ENCODE results near the gene RSRC1. TPM values are rescaled to one million over a fixed set of nuclear protein-coding genes. Genes with fewer than 3 reads are reported as not detected.

RSRC1 gene
- total RNA-seq, 1 experiment from 2014 or later, result 37.9 TPM

- Histone ChIP-seq H4K5ac (ENCODE audit: insufficient read length, low read depth, low read length) (no peak overlapping the region), H2BK15ac (ENCODE audit: low read depth, low read length) (no peak overlapping the region), H3K9me3 (ENCODE audit: control insufficient read depth, low read depth, low read length) (no peaks in the 10 kb centered on the region), H3K79me1 (ENCODE audit: insufficient read depth, low read depth, low read length, poor library complexity, severe bottlenecking) (no peaks in the 10 kb centered on the region), H4K8ac (replicated peaks; ENCODE audit: insufficient read length, low read depth, low read length) (no peak overlapping the region), H3K4me2 (ENCODE audit: insufficient read depth, insufficient read length, low read length) (no peak overlapping the region), H2BK5ac (ENCODE audit: insufficient read length, low read length) (no peak overlapping the region), H3K23ac (ENCODE audit: insufficient read length, low read depth, low read length) (no peak overlapping the region), H3K4ac (ENCODE audit: low read depth, low read length) (no peak overlapping the region), H4K20me1 (ENCODE audit: control insufficient read depth, insufficient read depth, insufficient read length) (no peaks in the 10 kb centered on the region), H3K56ac (ENCODE audit: insufficient read length, low read depth, low read length) (no peak overlapping the region), H3K79me2 (ENCODE audit: insufficient read depth, low read length) (no peaks in the 10 kb centered on the region), H3K4me1 (ENCODE audit: insufficient read depth, low read length) (no peaks in the 10 kb centered on the region; the same call in 1 of the 2 replicates), H2AK5ac (ENCODE audit: insufficient read length, low read length) (no peak overlapping the region), H4K91ac (ENCODE audit: insufficient read length, low read depth, low read length) (no peak overlapping the region), H3K27me3 (ENCODE audit: insufficient read depth, low read length) (no peaks in the 10 kb centered on the region), H2BK20ac (ENCODE audit: low read depth, low read length, poor library complexity, severe bottlenecking) (no peak overlapping the region), H2AFZ (ENCODE audit: low read length) (no peak overlapping the region), H3T11ph (ENCODE audit: low read length) (no peak overlapping the region), H2BK120ac (ENCODE audit: low read depth, low read length, poor library complexity, severe bottlenecking) (no peak overlapping the region), H3K9ac (ENCODE audit: extremely low read depth, insufficient read length, low read length) (no peak overlapping the region), H3K18ac (ENCODE audit: insufficient read length, low read depth, low read length) (no peak overlapping the region), H3K27ac (ENCODE audit: insufficient read length, low read depth, low read length) (no peak overlapping the region), H2BK12ac (ENCODE audit: insufficient read length, low read depth, low read length) (no peak overlapping the region), H3K23me2 (ENCODE audit: insufficient read length, low read depth, low read length, poor library complexity, severe bottlenecking) (no peaks in the 10 kb centered on the region), H3K14ac (ENCODE audit: insufficient read depth, low read length) (no peak overlapping the region)
- no peak for DNase-seq
- TF ChIP-seq, protein P1, sequence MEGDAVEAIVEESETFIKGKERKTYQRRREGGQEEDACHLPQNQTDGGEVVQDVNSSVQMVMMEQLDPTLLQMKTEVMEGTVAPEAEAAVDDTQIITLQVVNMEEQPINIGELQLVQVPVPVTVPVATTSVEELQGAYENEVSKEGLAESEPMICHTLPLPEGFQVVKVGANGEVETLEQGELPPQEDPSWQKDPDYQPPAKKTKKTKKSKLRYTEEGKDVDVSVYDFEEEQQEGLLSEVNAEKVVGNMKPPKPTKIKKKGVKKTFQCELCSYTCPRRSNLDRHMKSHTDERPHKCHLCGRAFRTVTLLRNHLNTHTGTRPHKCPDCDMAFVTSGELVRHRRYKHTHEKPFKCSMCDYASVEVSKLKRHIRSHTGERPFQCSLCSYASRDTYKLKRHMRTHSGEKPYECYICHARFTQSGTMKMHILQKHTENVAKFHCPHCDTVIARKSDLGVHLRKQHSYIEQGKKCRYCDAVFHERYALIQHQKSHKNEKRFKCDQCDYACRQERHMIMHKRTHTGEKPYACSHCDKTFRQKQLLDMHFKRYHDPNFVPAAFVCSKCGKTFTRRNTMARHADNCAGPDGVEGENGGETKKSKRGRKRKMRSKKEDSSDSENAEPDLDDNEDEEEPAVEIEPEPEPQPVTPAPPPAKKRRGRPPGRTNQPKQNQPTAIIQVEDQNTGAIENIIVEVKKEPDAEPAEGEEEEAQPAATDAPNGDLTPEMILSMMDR (conservative IDR thresholded peaks at IDR 0.05), result no peak
- Mint-ChIP-seq H3K4me3 (no peak overlapping the region), H3K36me3 (ENCODE audit: insufficient read depth in 1 of 3, low read depth in 3 of 3) (no peaks in the 10 kb centered on the region), H3K27ac (no peak overlapping the region), H3K27me3 (ENCODE audit: low read depth) (no peaks in the 10 kb centered on the region), H3K9me3 (no peaks in the 10 kb centered on the region), H3K4me1 (peaks cover 4 to 5% of the 10 kb centered on the region in 2 experiments; a peak in 2 of 4 replicates)
Measured at GRCh38 chr3:158453865-158454264, 344.0 kb downstream of the RSRC1 start.
